GM18505 (cell line): ENCODE results near the gene OPHN1.
"Not testable (repeated sequence)": the region's sequence is repeated elsewhere in the genome, so short reads cannot be mapped to it uniquely, and the experiment has no call there.

Experiments used
- ATAC-seq: cut with Tn5 transposase; IDR thresholded peaks from one replicate; pipeline ENCODE4 v1.9.1; 2021; ENCODE audit not compliant: unreplicated experiment
- POLR2A ChIP-seq: IDR thresholded peaks from 4 replicates; pipeline ENCODE4 v1.6.1; 2011; ENCODE audit warnings: borderline replicate concordance; ENCODE audit not compliant: insufficient read depth, insufficient read length; ENCODE audit errors: extremely low read depth

The OPHN1 gene

GRCh38 chrX:68077378-68077777 is 355.9 kb downstream of the OPHN1 start:
- ATAC-seq = no peak
- TF ChIP-seq POLR2A = no peak

GRCh38 chrX:68072041-68072440 is 361.3 kb downstream of the OPHN1 start:
- no peak for ATAC-seq
- TF ChIP-seq POLR2A = no peak

GRCh38 chrX:68070119-68070518 is 363.2 kb downstream of the OPHN1 start:
- ATAC-seq = not testable (repeated sequence)

- no peak for TF ChIP-seq POLR2A
- no peak for ATAC-seq
Measured at GRCh38 chrX:68061206-68061535, 372.1 kb downstream of the OPHN1 start.

- TF ChIP-seq POLR2A = no peak
- ATAC-seq = no peak
Measured at GRCh38 chrX:68060506-68061205, 372.6 kb downstream of the OPHN1 start.

- ATAC-seq = no peak
- TF ChIP-seq POLR2A = no peak
Measured at GRCh38 chrX:68059469-68059868, 373.8 kb downstream of the OPHN1 start.

GRCh38 chrX:68049466-68049865 is 383.8 kb downstream of the OPHN1 start:
- no peak for ATAC-seq
- TF ChIP-seq POLR2A = no peak

- ATAC-seq = no peak
- no peak for TF ChIP-seq POLR2A
Measured at GRCh38 chrX:68048774-68049173, 384.5 kb downstream of the OPHN1 start.

GRCh38 chrX:68045008-68045577 is 388.2 kb downstream of the OPHN1 start:
- ATAC-seq = no peak
- no peak for TF ChIP-seq POLR2A

- TF ChIP-seq POLR2A = no peak
- ATAC-seq = no peak
Measured at GRCh38 chrX:68043713-68044438, 389.4 kb downstream of the OPHN1 start.

GRCh38 chrX:68041110-68041509 is 392.2 kb downstream of the OPHN1 start:
- no peak for ATAC-seq
- TF ChIP-seq POLR2A = no peak

- ATAC-seq = no peak
- no peak for TF ChIP-seq POLR2A
Measured at GRCh38 chrX:68018248-68019203, 414.8 kb downstream of the OPHN1 start.

GRCh38 chrX:67998540-67998939 is 434.8 kb downstream of the OPHN1 start:
- no peak for TF ChIP-seq POLR2A

More at GRCh38 chrX:67998540-67998939, 434.8 kb downstream of the OPHN1 start:
- no peak for ATAC-seq
